Right lobe of liver (tissue), 6 donors: ENCODE measurements around the gene SLC5A1. TPM values are rescaled to one million over a fixed set of nuclear protein-coding genes. Genes with fewer than 3 reads are reported as not detected.
"Not testable (repeated sequence)": the region's sequence is repeated elsewhere in the genome, so short reads cannot be mapped to it uniquely, and the experiment has no call there.

ENCODE experiments used
- ATAC-seq, 4 donors: fragments of 200-7000 bp; cut with Tn5 transposase; one replicate each; pipeline ENCODE4 v1.9.1; 2020; ENCODE audit warnings: mild to moderate bottlenecking in 4 of 4, moderate library complexity in 4 of 4
- DNase-seq, 3 donors: peaks; one replicate each; pipeline ENCODE4 v3.0.0-alpha.2; 2020
- H3K27ac ChIP-seq, 3 donors: fragments of 200-600 bp; one replicate each; pipeline ENCODE4 v1.8.0; 2022
- H3K27me3 ChIP-seq, 2 donors: fragments of 200-600 bp; one replicate each; pipeline ENCODE4 v1.8.0; 2022
- H3K36me3 ChIP-seq, 4 donors: fragments of 200-600 bp; sonication (generic) in 1 of 4; one replicate each; pipeline versions ENCODE4 v1.5.1 to v1.8.0; 2017 to 2022; ENCODE audit warnings: control low read depth in 1 of 4
- H3K4me1 ChIP-seq, 4 donors: fragments of 200-600 bp; sonication (generic) in 1 of 4; one replicate each; pipeline versions ENCODE4 v1.5.1 to v1.8.0; 2017 to 2022; ENCODE audit warnings: control low read depth in 1 of 4
- H3K4me3 ChIP-seq, 3 donors: fragments of 200-600 bp; one replicate each; pipeline ENCODE4 v1.8.0; 2022
- H3K9me3 ChIP-seq, 4 donors: fragments of 200-600 bp; sonication (generic) in 1 of 4; one replicate each; pipeline versions ENCODE4 v1.5.1 to v1.8.0; 2017 to 2022; ENCODE audit warnings: control low read depth in 1 of 4
- POLR2A ChIP-seq: fragments of 450-650 bp; IDR thresholded peaks from one replicate; pipeline ENCODE4 v1.6.1; 2017; ENCODE audit warnings: antibody characterized with exemption, mild to moderate bottlenecking
- WGBS: methylation state at CpG from one replicate; pipeline ENCODE4 v1.1.6; 2018; ENCODE audit warnings: low coverage, low lambda C conversion rate; ENCODE audit not compliant: insufficient coverage; ENCODE audit errors: missing lambda C conversion rate; 5-methylcytosine and 5-hydroxymethylcytosine counted together
- intact Hi-C, 2 donors: fragments of 100-400 bp; cut with DNase I; formaldehyde crosslinking; loops; one replicate each; pipeline versions ENCODE4 v1.11.2 to v1.14.1; 2022
- total RNA-seq, 6 experiments: library from RNA; depleted of rRNA in 2 of 6; stranded (reverse); fragments of >200 nt in 2 of 6; fragmentation: NEBNext Ultra II Directional in 3 of 6; extraction: Animal tissue kit (Norgen Biotek cat#: 25700) in 3 of 6; gene quantifications; one replicate each; pipeline versions ENCODE4 v1.1.0 to v1.2.4, GENCODE V29; 2016 to 2023
- TF ChIP-seq, protein P1 (sequence below), 4 donors: fragments of 200-600 bp in 3 of 4; fragments of 450-650 bp in 1 of 4; IDR thresholded peaks; one replicate each; pipeline versions ENCODE4 v1.5.1 to v1.8.0; 2016 to 2022; ENCODE audit warnings: antibody characterized with exemption in 4 of 4, mild to moderate bottlenecking in 2 of 4
- donor health status: DM: no; HTN: yes; CAD: no.
- donor health status: DM: no; HTN: no; CAD: no.
- donor health status: DM: no; HTN: no; CAD: no.
- donor health status: DM: no; HTN: yes; CAD: no.
- donor health status: DM: no; HTN: yes; CAD: no.

SLC5A1 gene
- total RNA-seq, 6 experiments from 2014 or later = 0.31 to 1.7 (median 0.85) TPM

DNA sequence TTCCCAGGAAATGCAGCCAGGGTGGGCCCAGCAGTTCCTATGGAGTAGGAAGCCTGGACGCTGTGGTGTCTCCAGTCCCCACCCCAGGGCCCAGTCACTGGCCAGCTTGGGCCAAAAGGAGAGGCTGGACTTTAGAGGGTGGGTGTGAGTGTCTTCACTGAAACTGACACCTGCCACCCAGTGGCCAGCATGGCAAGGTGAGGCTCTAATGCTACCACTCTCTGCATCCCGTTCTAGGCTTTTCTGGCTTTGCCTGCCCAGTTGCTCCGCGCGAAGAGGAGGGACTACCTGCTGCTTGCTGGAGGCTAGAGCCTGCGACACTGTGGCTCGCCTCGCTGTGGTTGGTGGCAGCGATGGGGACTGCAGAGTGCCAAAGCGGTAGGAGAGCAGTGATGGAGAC, 80.6 kb downstream of the SLC5A1 start:
- Histone ChIP-seq H3K9me3 (no peaks in the 10 kb centered on the region), H3K27me3 (no peaks in the 10 kb centered on the region), H3K36me3 (no peaks in the 10 kb centered on the region), H3K4me1 (no peaks in the 10 kb centered on the region), H3K4me3 (no peak overlapping the region), H3K27ac (no peak overlapping the region)
- intact Hi-C loops = no loop called here
- TF ChIP-seq, protein P1, sequence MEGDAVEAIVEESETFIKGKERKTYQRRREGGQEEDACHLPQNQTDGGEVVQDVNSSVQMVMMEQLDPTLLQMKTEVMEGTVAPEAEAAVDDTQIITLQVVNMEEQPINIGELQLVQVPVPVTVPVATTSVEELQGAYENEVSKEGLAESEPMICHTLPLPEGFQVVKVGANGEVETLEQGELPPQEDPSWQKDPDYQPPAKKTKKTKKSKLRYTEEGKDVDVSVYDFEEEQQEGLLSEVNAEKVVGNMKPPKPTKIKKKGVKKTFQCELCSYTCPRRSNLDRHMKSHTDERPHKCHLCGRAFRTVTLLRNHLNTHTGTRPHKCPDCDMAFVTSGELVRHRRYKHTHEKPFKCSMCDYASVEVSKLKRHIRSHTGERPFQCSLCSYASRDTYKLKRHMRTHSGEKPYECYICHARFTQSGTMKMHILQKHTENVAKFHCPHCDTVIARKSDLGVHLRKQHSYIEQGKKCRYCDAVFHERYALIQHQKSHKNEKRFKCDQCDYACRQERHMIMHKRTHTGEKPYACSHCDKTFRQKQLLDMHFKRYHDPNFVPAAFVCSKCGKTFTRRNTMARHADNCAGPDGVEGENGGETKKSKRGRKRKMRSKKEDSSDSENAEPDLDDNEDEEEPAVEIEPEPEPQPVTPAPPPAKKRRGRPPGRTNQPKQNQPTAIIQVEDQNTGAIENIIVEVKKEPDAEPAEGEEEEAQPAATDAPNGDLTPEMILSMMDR (IDR thresholded peaks at IDR 0.05) = peak in 3 of 4 donors; percentile 11 to 14 (median 14)
- no peak for TF ChIP-seq POLR2A
- WGBS = 78% methylated on average over 6 of the region's 10 CpGs
- DNase-seq = no peak
- ATAC-seq = no peak

DNA sequence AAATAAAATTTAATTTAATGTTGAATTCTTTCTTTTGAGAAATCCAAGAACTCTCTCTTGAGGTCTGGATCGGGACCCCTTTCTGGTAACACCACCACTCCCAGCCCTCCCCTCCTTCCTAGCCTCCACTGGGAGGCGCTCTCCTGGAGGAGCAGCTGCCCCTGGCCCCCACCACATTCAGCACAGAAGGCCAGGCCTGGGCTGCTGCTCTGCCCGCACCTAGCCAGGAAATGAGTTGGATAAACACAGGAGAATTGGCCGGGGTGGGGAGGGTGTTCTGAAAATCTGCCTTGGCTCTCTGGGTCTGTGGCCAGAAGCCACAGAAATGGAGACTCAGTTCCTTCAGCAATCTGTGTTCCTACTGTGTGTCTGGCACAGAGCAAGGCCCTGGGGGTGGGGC, 84.8 kb downstream of the SLC5A1 start:
- intact Hi-C loops = no loop called here
- WGBS = 71% methylated on average over 4 of the region's 4 CpGs
- ATAC-seq = no peak
- Histone ChIP-seq H3K27me3 (no peaks in the 10 kb centered on the region), H3K9me3 (no peaks in the 10 kb centered on the region), H3K27ac (no peak overlapping the region), H3K4me1 (no peaks in the 10 kb centered on the region), H3K4me3 (no peak overlapping the region), H3K36me3 (no peaks in the 10 kb centered on the region)
- no peak for DNase-seq
- TF ChIP-seq, protein P1 (IDR thresholded peaks at IDR 0.05) = no peak
- TF ChIP-seq POLR2A = no peak

DNA sequence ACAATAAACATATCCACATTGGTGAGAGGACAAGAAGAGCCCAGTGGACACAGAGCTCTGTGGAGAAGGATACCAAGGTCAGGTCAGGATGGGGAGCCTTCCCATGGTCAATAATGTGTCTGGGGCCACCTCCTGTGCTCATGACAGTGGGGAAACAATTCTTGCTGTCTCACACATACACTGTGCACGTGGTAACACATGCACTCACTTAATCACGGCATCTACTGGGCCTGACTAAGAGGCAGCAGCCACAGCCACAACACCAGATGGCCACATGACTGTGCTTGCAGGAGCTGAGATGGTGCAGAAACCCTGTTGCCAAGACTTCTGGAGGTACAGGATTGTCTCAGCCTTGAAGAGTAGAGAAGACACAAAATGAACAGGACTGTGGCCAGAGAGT, 87.4 kb downstream of the SLC5A1 start:
- no peaks in the 10 kb centered on the region for H3K4me1 ChIP-seq
- H3K27me3 ChIP-seq = no peaks in the 10 kb centered on the region
- H3K27ac ChIP-seq = no peak overlapping the region
- TF ChIP-seq, protein P1 (IDR thresholded peaks at IDR 0.05) = no peak
- no peak for TF ChIP-seq POLR2A
- H3K4me3 ChIP-seq = no peak overlapping the region
- ATAC-seq (no peak), DNase-seq (no peak)
- H3K9me3 ChIP-seq = no peaks in the 10 kb centered on the region
- intact Hi-C loops = no loop called here
- H3K36me3 ChIP-seq = no peaks in the 10 kb centered on the region
- WGBS = 62% methylated on average over 2 of the region's 2 CpGs

DNA sequence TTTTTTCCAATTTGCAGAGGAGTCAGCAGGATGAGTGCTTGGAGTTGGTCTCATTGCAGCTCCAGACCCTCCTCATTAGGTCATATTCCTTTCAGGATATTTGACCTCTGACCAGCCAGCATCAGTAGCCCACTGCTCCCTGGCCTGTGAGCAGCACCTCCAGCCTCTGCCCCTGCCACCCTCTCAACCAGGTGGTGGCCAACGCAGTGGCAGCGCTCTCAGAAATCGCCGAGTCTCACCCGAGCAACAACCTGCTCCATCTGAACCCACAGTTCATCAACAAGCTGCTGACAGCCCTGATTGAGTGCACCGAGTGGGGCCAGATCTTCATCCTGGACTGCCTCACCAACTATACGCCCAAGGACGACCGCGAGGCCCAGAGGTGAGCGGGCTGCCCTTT, 89.1 kb downstream of the SLC5A1 start:
- TF ChIP-seq POLR2A = no peak
- TF ChIP-seq, protein P1 (IDR thresholded peaks at IDR 0.05) = no peak
- H3K4me3 ChIP-seq = no peak overlapping the region
- DNase-seq (no peak), ATAC-seq (no peak)
- H3K36me3 ChIP-seq = no peaks in the 10 kb centered on the region
- H3K27me3 ChIP-seq = no peaks in the 10 kb centered on the region
- H3K9me3 ChIP-seq = no peaks in the 10 kb centered on the region
- no peaks in the 10 kb centered on the region for H3K4me1 ChIP-seq
- H3K27ac ChIP-seq = no peak overlapping the region
- intact Hi-C loops = no loop called here
- WGBS = no CpG with 5 or more reads among the region's 11 CpGs

DNA sequence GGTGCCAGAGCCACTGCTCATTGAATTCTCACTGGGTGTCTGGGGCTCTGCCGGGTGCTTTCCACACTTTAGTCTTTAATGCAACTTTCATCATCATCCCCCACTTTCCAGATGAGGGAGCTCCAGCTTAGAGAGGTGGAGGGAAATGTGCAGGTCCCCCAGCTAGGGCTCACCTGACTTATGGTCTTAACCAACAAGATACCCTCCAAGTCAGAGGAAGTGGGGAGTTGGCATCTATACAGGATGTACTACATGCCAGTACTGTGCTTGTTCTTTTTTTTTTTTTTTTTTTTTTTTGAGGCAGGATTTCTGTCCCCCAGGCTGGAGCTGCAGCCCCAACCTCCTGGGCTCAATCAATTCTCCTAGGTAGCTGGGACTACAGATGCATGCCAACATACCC, 89.7 kb downstream of the SLC5A1 start:
- ATAC-seq (no peak), DNase-seq (no peak)
- WGBS = no CpG with 5 or more reads among the region's 1 CpG

DNA sequence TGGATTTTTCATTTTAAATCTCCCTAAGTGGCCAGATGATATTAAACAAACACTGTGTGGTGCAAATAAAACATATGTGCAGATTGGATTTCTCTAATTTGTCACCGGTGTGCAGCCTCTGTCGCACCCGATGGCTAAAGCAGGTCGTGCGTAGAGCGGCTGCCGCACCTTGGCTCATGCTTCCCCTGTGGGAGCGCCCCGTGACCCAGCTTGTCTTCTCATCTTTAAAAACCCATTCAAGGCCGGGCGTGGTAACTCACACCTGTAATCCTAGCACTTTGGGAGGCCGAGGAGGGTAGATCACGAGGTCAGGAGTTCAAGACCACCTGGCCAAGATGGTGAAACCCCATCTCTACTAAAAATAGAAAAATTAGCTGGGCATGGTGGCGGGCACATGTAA, 91.7 kb downstream of the SLC5A1 start:
- H3K4me3 ChIP-seq, H3K9me3 ChIP-seq, DNase-seq, H3K27me3 ChIP-seq, H3K4me1 ChIP-seq, H3K36me3 ChIP-seq, H3K27ac ChIP-seq, ATAC-seq, intact Hi-C loops: not testable (repeated sequence)
- WGBS = 25% methylated on average over 2 of the region's 14 CpGs

More for the DNA sequence above, 89.7 kb downstream of the SLC5A1 start:
- Histone ChIP-seq H3K27ac (no peak overlapping the region), H3K4me3 (no peak overlapping the region), H3K27me3 (no peaks in the 10 kb centered on the region), H3K4me1 (no peaks in the 10 kb centered on the region), H3K9me3 (no peaks in the 10 kb centered on the region), H3K36me3 (no peaks in the 10 kb centered on the region)
- intact Hi-C loops = no loop called here
- TF ChIP-seq POLR2A = no peak
- TF ChIP-seq, protein P1 (IDR thresholded peaks at IDR 0.05) = no peak

DNA sequence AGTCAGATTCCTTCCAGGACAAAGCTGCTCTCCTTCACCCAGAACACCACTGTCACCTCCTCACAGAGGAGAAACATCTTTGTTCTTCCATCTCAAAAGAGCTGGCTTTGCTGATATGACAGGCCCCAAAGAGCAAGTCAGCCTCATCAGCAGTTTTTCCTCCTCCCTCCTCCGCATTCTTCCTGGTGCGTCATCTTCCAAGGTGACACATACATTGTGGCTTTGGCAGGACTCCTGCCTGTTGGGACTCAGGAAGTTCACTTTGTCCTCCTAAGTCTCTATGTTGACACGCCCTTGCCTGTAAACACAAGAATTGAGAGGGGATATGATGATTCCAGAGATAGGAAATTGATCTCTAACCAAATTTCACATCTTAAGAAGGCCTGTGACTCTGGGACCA, 92.9 kb downstream of the SLC5A1 start:
- intact Hi-C loops, H3K4me1 ChIP-seq, DNase-seq, ATAC-seq, H3K27ac ChIP-seq, H3K9me3 ChIP-seq, H3K27me3 ChIP-seq, H3K36me3 ChIP-seq, H3K4me3 ChIP-seq: not testable (repeated sequence)
- 69% methylated on average over 3 of the region's 3 CpGs for WGBS
